ENCODE measurements around the gene UQCC2. TPM values are rescaled to one million over a fixed set of nuclear protein-coding genes. Genes with fewer than 3 reads are reported as not detected.
A peak's percentile ranks its signal among the peaks of the same experiment; 100 is the strongest.

The UQCC2 gene
- total RNA-seq (10 to 100 TPM; 60.3 to 73.7 TPM), polyA plus RNA-seq (ENCODE audit: insufficient read length in 6 of 6) (10 to 100 TPM; 54.4 to 83.1 (median 59.8) TPM)
- long read RNA-seq, donor 1, full-length matches to known transcripts, result 216 of 216 reads
- long read RNA-seq, donor 1, partial matches to known transcripts, result 0 of 216 reads
- long read RNA-seq, donor 1, other reads (novel, unspliced or antisense), result 0 of 216 reads
- long read RNA-seq, donor 2, full-length matches to known transcripts, result 232 of 232 reads
- long read RNA-seq, donor 2, partial matches to known transcripts, result 0 of 232 reads
- long read RNA-seq, donor 2, other reads (novel, unspliced or antisense), result 0 of 232 reads
- long read RNA-seq, donor 3, full-length matches to known transcripts, result 136 of 136 reads
- long read RNA-seq, donor 3, partial matches to known transcripts, result 0 of 136 reads
- long read RNA-seq, donor 3, other reads (novel, unspliced or antisense), result 0 of 136 reads
- long read RNA-seq, donor 4, transcript UQCC2-204 (4 exons, 1,314 nt), result major isoform, 91 of 95 reads
- long read RNA-seq, donor 4, partial matches to known transcripts, result 2 of 95 reads
- long read RNA-seq, donor 4, other reads (novel, unspliced or antisense), result 2 of 95 reads
- long read RNA-seq, donor 5, full-length matches to known transcripts, result 166 of 166 reads
- long read RNA-seq, donor 5, partial matches to known transcripts, result 0 of 166 reads
- long read RNA-seq, donor 5, other reads (novel, unspliced or antisense), result 0 of 166 reads
- long read RNA-seq, donor 6, full-length matches to known transcripts, result 117 of 117 reads
- long read RNA-seq, donor 6, partial matches to known transcripts, result 0 of 117 reads
- long read RNA-seq, donor 6, other reads (novel, unspliced or antisense), result 0 of 117 reads
- long read RNA-seq, donor 7, full-length matches to known transcripts, result 66 of 66 reads
- long read RNA-seq, donor 7, partial matches to known transcripts, result 0 of 66 reads
- long read RNA-seq, donor 7, other reads (novel, unspliced or antisense), result 0 of 66 reads
- long read RNA-seq, donor 8, full-length matches to known transcripts, result 155 of 155 reads
- long read RNA-seq, donor 8, partial matches to known transcripts, result 0 of 155 reads
- long read RNA-seq, donor 8, other reads (novel, unspliced or antisense), result 0 of 155 reads
- long read RNA-seq, donor 9, full-length matches to known transcripts, result 8 of 8 reads
- long read RNA-seq, donor 9, partial matches to known transcripts, result 0 of 8 reads
- long read RNA-seq, donor 9, other reads (novel, unspliced or antisense), result 0 of 8 reads
- long read RNA-seq, donor 10, transcript UQCC2-204 (4 exons, 1,314 nt), result major isoform, 85 of 91 reads
- long read RNA-seq, donor 10, partial matches to known transcripts, result 0 of 91 reads
- long read RNA-seq, donor 10, other reads (novel, unspliced or antisense), result 6 of 91 reads
- long read RNA-seq, donor 11, full-length matches to known transcripts, result 81 of 81 reads
- long read RNA-seq, donor 11, partial matches to known transcripts, result 0 of 81 reads
- long read RNA-seq, donor 11, other reads (novel, unspliced or antisense), result 0 of 81 reads
- long read RNA-seq, donor 12, full-length matches to known transcripts, result 92 of 92 reads
- long read RNA-seq, donor 12, partial matches to known transcripts, result 0 of 92 reads
- long read RNA-seq, donor 12, other reads (novel, unspliced or antisense), result 0 of 92 reads

DNA sequence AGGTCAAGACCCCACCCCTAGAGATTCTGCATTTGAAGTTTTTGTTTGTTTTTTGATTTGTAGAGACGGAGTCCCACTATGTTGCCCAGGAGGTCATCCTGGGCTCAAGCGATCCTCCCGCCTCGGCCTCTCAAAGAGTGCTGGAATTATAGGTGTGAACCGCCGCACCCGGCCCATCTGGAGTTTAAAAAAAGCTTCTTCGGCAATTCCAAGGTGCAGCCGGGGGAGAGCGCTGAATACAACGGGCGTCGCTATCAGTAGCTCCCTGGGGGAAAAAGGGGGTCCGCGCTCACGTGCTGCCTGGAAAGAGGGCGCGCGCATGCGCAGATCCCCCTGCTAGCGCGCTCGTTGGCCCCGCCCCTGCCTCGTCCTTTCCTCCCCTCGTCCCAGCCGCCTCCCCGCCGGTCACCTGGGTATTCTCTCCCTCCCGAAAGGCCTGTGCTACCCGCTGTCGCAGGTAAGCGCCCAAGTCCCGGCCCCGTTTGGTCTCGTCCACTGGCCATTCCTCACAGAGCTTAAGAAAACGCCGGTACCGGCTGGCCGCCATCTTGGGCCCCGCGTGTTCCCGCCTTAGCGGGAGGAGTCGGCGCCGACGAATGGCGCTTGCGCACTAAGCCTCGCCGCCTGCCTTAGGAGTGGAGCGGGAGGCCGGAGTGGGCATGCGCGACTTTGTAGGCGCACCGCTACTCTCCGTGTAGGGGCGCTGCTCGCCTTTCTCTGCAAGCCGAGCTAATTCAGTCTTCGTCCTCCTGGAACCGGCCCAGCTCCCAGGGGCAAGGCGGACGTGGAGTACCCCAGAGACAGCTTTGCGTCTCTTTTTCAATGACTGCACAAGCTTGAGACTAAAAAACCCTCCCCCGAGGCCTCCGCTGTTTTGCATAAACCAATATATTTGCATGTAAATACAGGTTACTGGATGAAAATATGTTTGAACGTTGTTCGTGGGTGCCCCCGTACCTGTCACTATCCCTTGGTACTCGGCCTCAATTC lies at the start of gene UQCC2:
Gene UQCC2, minus strand, starts transcription at position 561 of the 990 bp plus-strand sequence. Its CDS starts 14 bp downstream, at position 547.
- ATAC-seq, result peak; percentile 98
- peak within 1 kb of the TSS; percentile 71 to 83 for H3K4me3 ChIP-seq
- H3K36me3 ChIP-seq, result peaks cover 0 to 21% of the 10 kb centered on the region in 2 donors
- no peaks in the 10 kb centered on the region for H3K9me3 ChIP-seq
- TF ChIP-seq, protein P1, sequence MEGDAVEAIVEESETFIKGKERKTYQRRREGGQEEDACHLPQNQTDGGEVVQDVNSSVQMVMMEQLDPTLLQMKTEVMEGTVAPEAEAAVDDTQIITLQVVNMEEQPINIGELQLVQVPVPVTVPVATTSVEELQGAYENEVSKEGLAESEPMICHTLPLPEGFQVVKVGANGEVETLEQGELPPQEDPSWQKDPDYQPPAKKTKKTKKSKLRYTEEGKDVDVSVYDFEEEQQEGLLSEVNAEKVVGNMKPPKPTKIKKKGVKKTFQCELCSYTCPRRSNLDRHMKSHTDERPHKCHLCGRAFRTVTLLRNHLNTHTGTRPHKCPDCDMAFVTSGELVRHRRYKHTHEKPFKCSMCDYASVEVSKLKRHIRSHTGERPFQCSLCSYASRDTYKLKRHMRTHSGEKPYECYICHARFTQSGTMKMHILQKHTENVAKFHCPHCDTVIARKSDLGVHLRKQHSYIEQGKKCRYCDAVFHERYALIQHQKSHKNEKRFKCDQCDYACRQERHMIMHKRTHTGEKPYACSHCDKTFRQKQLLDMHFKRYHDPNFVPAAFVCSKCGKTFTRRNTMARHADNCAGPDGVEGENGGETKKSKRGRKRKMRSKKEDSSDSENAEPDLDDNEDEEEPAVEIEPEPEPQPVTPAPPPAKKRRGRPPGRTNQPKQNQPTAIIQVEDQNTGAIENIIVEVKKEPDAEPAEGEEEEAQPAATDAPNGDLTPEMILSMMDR (IDR thresholded peaks at IDR 0.05), result peak; percentile 50 to 72
- H3K27ac ChIP-seq, result peak within 1 kb of the TSS; percentile 78 to 90
- intact Hi-C loops (cut with DNase I), result no loop called here
- DNase-seq, result peak; percentile 97 to 100 (median 98)
- no peaks in the 10 kb centered on the region for H3K27me3 ChIP-seq
- peaks cover 14 to 18% of the 10 kb centered on the region in 2 donors for H3K4me1 ChIP-seq

DNA sequence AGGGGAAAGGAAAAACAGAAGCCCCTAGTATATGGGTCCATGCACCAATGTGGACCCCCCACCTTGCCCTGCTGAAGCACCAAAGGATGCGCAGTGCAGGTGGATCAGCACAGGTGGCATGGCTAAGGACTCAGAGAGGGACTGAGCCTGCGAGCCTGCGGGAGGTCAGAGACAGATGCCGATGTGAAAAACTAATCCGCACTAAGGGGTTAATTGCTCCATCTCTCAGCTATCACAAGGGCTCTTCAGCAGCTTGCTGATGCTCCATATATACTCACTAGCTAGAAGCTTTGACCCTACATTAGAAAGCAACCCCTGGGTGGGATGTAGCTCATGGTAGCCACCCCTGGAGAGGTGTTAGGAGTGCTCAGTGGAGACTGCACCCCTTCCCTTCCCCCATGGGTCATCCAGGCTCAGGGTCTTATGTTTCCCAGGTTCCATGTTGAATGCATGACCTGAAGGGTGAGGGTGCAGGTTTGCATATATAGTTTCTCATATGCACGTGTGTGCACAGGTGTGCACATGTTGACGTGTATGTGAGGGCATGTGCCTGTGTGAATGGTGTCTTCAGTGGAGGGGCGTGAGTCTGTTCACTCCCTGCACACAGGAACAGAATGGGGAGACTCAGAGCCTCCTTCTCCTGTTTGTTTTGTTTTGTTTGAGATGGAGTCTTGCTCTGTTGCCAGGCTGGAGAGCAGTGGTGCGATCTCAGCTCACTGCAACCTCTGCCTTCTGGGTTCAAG lies 48.6 kb upstream of the UQCC2 start:
- Histone ChIP-seq H3K36me3 (no peaks in the 10 kb centered on the region), H3K27ac (no peak overlapping the region), H3K4me1 (peaks cover 0 to 11% of the 10 kb centered on the region in 2 donors), H3K9me3 (no peaks in the 10 kb centered on the region), H3K4me3 (no peak overlapping the region), H3K27me3 (no peaks in the 10 kb centered on the region)
- DNase-seq (no peak), ATAC-seq (no peak)
- intact Hi-C loops (cut with DNase I), result no loop called here
- TF ChIP-seq, protein P1 (IDR thresholded peaks at IDR 0.05), result no peak

DNA sequence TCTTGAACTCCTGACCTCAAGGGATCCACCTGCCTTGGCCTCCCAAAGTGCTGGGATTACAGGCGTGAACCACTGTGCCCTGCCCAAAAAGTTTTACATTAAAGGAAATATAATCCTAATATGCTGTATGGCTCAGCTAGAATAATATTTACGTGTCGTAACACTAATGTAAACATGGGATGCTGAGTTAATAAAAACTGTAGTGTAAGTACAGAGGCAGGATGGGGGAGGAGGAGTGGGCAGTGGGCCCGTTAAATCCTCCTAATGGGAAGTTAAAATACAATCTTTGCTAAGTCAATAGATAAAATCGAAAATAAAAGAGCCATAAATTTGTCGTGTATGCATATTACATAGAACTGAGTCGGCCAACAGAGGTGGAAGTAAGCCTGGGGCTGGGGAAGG lies 47.3 kb upstream of the UQCC2 start:
- intact Hi-C loops (cut with DNase I), result no loop called here
- Histone ChIP-seq H3K9me3 (no peaks in the 10 kb centered on the region), H3K4me3 (no peak overlapping the region), H3K4me1 (peaks cover 0 to 11% of the 10 kb centered on the region in 2 donors), H3K27ac (no peak overlapping the region), H3K36me3 (no peaks in the 10 kb centered on the region), H3K27me3 (no peaks in the 10 kb centered on the region)
- ATAC-seq, result no peak
- DNase-seq, result peak in 1 of 4 donors; percentile 73
- TF ChIP-seq, protein P1 (IDR thresholded peaks at IDR 0.05), result no peak

Measured in left lung (tissue), 14 donors.